HG03039 (cell line): ENCODE data around the gene KLK10.
"Not testable (repeated sequence)": the region's sequence is repeated elsewhere in the genome, so short reads cannot be mapped to it uniquely, and the experiment has no call there.

ENCODE experiments used
- ATAC-seq: cut with Tn5 transposase; IDR thresholded peaks from one replicate; pipeline ENCODE4 v1.9.1; 2021; ENCODE audit warnings: mild to moderate bottlenecking, moderate library complexity; ENCODE audit not compliant: unreplicated experiment

The KLK10 gene

GRCh38 chr19:51003316-51003715 lies 16.2 kb downstream of the KLK10 start:
- no peak for ATAC-seq

- ATAC-seq: no peak
These were observed 16.8 kb downstream of the KLK10 start for GRCh38 chr19:51002542-51003311.

GRCh38 chr19:51002089-51002532 lies 17.4 kb downstream of the KLK10 start:
- ATAC-seq: no peak

DNA sequence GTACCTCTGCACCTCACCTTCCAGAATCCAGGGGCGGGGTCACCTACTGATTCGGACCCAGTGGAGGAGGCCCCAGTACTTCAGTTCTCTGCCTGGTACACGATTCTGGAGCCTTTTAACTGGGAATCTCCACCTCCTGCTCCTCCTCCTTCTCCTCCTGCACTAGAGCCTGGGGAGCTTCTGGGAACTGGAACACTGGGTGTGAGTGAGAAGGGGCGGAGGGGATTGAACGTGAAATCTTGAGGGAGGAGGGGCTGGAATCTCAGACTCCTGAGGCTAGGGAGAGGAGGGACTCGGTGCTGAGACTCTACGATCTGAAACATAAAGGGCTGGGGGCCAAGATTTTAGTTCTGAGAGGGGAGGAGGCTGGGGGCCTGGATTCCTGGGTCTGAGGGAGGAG lies 18.0 kb downstream of the KLK10 start, which contains the start of gene KLK8:
TSS of gene KLK8 (minus strand) at position 90 of the 400 bp plus-strand sequence. CDS start 437 bp downstream, outside the sequence.
- no peak for ATAC-seq

- ATAC-seq: no peak
These were observed 18.5 kb downstream of the KLK10 start for GRCh38 chr19:51000981-51001380.

DNA sequence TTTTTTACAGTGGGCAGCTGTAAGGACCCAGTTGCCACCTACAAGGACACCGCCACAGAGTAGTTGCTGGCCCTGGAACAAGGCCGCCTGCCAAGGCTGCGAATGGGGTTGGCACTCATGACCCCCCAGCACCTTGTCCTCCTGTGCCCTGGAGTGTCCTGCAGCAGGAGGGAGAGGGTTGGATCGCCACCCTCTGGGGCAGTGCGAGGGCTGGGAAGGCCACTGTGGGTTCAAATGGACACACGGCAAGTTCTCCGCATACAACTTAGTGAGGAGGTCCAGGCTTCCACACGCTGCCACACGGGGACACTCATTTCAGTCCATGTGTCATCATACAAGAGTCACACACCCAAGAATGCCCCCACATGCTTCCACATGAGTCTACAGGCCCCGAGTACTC lies 19.1 kb downstream of the KLK10 start:
- no peak for ATAC-seq

GRCh38 chr19:50998686-50999085 lies 20.8 kb downstream of the KLK10 start:
- no peak for ATAC-seq

DNA sequence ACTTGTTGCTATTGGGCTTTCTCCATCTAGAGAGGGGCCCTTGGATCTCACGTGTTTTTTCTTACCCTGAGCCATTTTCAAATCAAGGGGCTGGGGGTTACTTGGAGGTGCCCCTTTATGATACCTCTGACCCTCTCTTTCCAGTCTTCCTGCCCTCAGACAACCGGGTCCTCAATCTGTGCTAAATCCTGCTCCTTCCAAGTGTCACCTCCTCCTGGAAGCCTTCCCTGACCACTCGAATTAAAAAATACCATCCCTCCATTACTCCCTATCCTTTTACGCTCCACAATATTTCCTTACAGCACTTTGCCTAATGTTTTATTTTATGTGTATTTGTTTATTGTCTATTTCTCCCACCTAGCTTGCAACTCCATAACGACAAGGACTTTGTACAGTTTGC lies 21.4 kb downstream of the KLK10 start:
- ATAC-seq: no peak

- no peak for ATAC-seq
These were observed 25.4 kb downstream of the KLK10 start for GRCh38 chr19:50994129-50994528.

DNA sequence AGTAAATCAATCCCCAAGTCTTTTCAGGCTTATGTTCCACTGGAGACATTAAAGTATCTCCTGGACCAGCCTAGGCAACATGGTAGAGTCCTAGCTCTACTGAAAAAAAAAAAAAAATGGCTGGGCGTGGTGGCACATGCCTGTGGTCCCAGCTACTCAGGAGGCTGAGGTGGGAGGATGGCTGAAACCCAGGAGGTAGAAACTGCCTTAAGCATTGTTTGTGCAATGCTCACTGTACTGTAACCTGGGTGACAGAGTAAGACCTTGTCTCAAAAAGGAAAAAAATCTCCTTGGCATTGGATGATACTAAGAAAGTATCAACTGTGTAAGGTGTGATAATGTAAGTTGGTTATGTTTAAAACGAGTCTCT lies 26.9 kb downstream of the KLK10 start:
- ATAC-seq: no peak

DNA sequence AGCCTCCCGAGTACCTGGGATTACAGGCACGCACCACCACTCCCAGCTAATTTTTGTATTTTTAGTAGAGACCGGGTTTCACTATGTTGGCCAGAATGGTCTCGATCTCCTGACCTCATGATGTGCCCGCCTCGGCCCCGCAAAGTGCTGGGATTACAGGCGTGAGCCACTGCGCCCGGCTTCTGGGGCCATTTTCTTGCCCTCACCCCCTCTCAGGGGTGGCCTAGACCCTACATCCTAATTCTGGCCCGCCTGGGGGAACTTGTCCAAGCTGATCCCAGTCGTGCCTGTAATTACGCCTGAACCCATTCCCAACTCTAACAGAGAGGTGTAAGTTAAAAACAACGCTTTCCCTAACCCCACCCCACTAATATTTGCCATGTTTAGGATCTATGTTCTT lies 35.1 kb downstream of the KLK10 start:
- ATAC-seq: not testable (repeated sequence)

GRCh38 chr19:50983625-50984292 lies 35.8 kb downstream of the KLK10 start, which contains the start of gene KLK7:
Gene KLK7 (minus strand): TSS chr19:50983917. CDS start chr19:50982399, 1,518 bp downstream.
- no peak for ATAC-seq

GRCh38 chr19:50982186-50982585 lies 37.3 kb downstream of the KLK10 start:
- ATAC-seq: no peak

DNA sequence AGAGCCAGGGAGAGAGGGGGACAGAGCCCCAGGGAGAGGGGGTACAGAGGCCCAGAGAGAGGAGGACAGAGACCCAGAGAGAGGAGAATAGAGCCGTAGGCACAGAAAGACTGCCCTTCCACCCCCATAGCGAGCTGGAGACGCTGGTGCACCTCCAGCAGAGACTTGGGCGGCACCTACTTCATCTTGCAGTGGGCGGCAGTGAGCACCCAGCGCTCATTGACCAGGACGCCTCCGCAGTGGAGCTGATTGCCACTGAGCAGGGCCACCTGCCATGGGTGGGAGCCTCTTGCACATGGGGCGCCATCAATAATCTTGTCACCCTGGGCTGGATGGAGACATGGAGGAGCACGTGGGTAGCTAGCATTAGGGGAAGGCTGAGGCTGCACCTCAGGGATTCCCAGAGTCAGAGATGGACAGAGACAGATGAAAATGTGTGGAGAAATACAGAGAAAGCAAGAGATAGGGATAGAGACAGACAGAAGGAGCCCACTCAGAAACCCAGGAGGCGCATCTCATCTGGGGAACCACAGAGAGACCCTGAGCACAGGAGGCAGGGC lies 37.8 kb downstream of the KLK10 start:
- ATAC-seq: no peak

GRCh38 chr19:50980208-50980607 lies 39.3 kb downstream of the KLK10 start:
- ATAC-seq: no peak

GRCh38 chr19:50979758-50980157 lies 39.8 kb downstream of the KLK10 start:
- ATAC-seq: no peak

GRCh38 chr19:50978772-50979390 lies 40.6 kb downstream of the KLK10 start:
- no peak for ATAC-seq

- ATAC-seq: no peak
These were observed 41.9 kb downstream of the KLK10 start for GRCh38 chr19:50977626-50978025.

GRCh38 chr19:50975766-50976165 lies 43.7 kb downstream of the KLK10 start:
- no peak for ATAC-seq

DNA sequence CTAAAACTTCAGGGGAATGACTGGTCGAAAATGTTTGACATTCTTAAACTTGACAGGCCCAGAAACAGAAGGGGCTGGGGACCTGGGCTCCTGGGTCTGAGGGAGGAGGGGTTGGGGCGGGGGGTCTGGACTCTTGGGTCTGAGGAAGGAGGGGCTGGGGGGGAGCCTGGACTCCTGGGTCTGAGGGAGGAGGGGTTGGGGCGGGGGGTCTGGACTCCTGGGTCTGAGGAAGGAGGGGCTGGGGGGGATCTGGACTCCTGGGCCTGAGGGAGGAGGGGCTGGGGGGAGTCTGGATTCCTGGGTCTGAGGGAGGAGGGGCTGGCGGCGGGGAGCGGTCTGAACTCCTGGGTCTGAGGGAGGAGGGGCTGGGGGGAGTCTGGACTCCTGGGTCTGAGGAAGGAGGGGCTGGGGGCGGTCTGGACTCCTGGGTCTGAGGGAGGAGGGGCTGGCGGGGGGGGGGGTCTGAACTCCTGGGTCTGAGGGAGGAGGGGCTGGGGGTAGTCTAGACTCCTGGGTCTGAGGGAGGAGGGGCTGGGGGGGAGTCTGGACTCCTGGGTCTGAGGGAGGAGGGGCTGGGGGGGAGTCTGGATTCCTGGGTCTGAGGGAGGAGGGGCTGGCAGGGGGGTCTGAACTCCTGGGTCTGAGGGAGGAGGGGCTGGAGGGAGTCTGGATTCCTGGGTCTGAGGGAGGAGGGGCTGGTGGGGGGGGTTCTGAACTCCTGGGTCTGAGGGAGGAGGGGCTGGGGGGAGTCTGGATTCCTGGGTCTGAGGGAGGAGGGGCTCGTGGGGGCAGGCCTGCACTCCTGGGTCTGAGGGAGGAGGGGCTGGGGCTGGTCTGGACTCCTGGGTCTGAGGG lies 44.6 kb downstream of the KLK10 start:
- no peak for ATAC-seq
